GM12878 (cell line): ENCODE measurements around the gene HSD3B2. TPM values are rescaled to one million over a fixed set of nuclear protein-coding genes. Genes with fewer than 3 reads are reported as not detected.

Experiments used
- ATAC-seq: fragments of 200-7000 bp; cut with Tn5 transposase; 3 replicates; pipeline ENCODE4 v1.9.1; 2020; ENCODE audit warnings: mild to moderate bottlenecking, moderate library complexity
- BruUV-seq: library from RNA; stranded (reverse); fragments of 400-500 nt; replicated peaks from 2 replicates; lab custom pipeline; 2021; lab: Mats Ljungman, UMichigan
- CTCF ChIA-PET: fragments of 300-600 bp; sonication (Branson Sonifier 250); formaldehyde crosslinking; extraction: SDS; loops from one replicate; lab custom pipeline; 2021; ENCODE audit warnings: inconsistent platforms; lab: Yijun Ruan, JAX
- POLR2A ChIA-PET: fragments of 350-600 bp; formaldehyde crosslinking; extraction: SDS; loops from one replicate; lab custom pipeline; 2021; ENCODE audit warnings: inconsistent platforms; lab: Charles Lee
- RAD21 ChIA-PET: fragments of 300-600 bp; sonication (Branson Sonifier 250); formaldehyde crosslinking; loops from one replicate; lab custom pipeline; 2023; ENCODE audit warnings: antibody characterized with exemption; ENCODE audit not compliant: unreplicated experiment; lab: Charles Lee
- SMC1A ChIA-PET: fragments of 300-600 bp; sonication (Branson Sonifier 250); formaldehyde crosslinking; loops from one replicate; lab custom pipeline; 2023; ENCODE audit not compliant: unreplicated experiment, uncharacterized antibody; lab: Charles Lee
- DNase-seq: peaks from one replicate; pipeline ENCODE4 v3.0.0-alpha.2; 2011; ENCODE audit warnings: low read depth, low spot score
- FAIRE-seq: peaks from 3 replicates; lab custom pipeline; 2011; peaks lifted over from hg19 to GRCh38; lab: Jason Lieb, UNC
- H2AFZ ChIP-seq: 2 replicates; pipeline ENCODE4 v1.6.0; 2011; ENCODE audit warnings: low read depth, low read length, control low read depth; ENCODE audit not compliant: control insufficient read depth
- H3K27ac ChIP-seq: 2 replicates; pipeline ENCODE4 v1.5.1; 2011; ENCODE audit warnings: control low read depth; ENCODE audit not compliant: control insufficient read depth, insufficient read depth
- H3K27me3 ChIP-seq, 2 experiments: replicated peaks in 1 of 2; 2 replicates each; pipeline versions ENCODE4 v1.6.0 to v1.6.1; 2011; ENCODE audit warnings: low read length in 1 of 2; ENCODE audit not compliant: control insufficient read depth in 2 of 2, insufficient read depth in 2 of 2
- H3K36me3 ChIP-seq, 2 experiments: 2 replicates each; pipeline ENCODE4 v1.5.1; 2011; ENCODE audit warnings: low read length in 1 of 2; ENCODE audit not compliant: control insufficient read depth in 2 of 2, insufficient read depth in 2 of 2
- H3K4me1 ChIP-seq: 2 replicates; pipeline ENCODE4 v1.6.1; 2011; ENCODE audit warnings: mild to moderate bottlenecking, low read length, moderate library complexity, mixed read lengths; ENCODE audit not compliant: control insufficient read depth, insufficient read depth
- H3K4me2 ChIP-seq: 2 replicates; pipeline ENCODE4 v1.6.0; 2011; ENCODE audit warnings: control low read depth; ENCODE audit not compliant: control insufficient read depth, insufficient read depth
- H3K4me3 ChIP-seq: fragments of 200-600 bp; sonication (generic); 2 replicates; pipeline ENCODE4 v1.5.1; 2016
- H3K79me2 ChIP-seq: 2 replicates; pipeline ENCODE4 v1.6.0; 2011; ENCODE audit warnings: low read length; ENCODE audit not compliant: control insufficient read depth, insufficient read depth
- H3K9ac ChIP-seq: 2 replicates; pipeline ENCODE4 v1.8.0; 2011; ENCODE audit warnings: low read length, control low read depth, mixed read lengths; ENCODE audit not compliant: control insufficient read depth, insufficient read depth
- H3K9me3 ChIP-seq: replicated peaks from 3 replicates; pipeline ENCODE4 v1.5.1; 2011; ENCODE audit warnings: mild to moderate bottlenecking, low read length; ENCODE audit not compliant: control insufficient read depth, insufficient read depth
- H4K20me1 ChIP-seq: 2 replicates; pipeline ENCODE4 v1.6.0; 2011; ENCODE audit not compliant: control insufficient read depth, insufficient read depth
- ATF7 ChIP-seq: fragments of 450-650 bp; IDR thresholded peaks from 2 replicates; pipeline ENCODE4 v1.6.1; 2016; ENCODE audit warnings: low read depth, mild to moderate bottlenecking
- BRCA1 ChIP-seq: IDR thresholded peaks from 2 replicates; pipeline ENCODE4 v1.6.1; 2011; ENCODE audit warnings: low read depth, low read length, improper control_type of control experiment
- CREM ChIP-seq: IDR thresholded peaks from 2 replicates; pipeline ENCODE4 v1.6.1; 2014; ENCODE audit warnings: antibody characterized with exemption, low read depth
- EGR1 ChIP-seq, 2 experiments: IDR thresholded peaks; 1 replicate in 1 of 2; 2 replicates in 1 of 2; pipeline ENCODE4 v1.6.1; 2011 to 2012; ENCODE audit warnings: low read depth in 2 of 2, low read length in 2 of 2, borderline replicate concordance in 1 of 2, mild to moderate bottlenecking in 1 of 2, moderate library complexity in 1 of 2
- MTA2 ChIP-seq: fragments of 450-650 bp; IDR thresholded peaks from 2 replicates; pipeline ENCODE4 v1.6.1; 2016; ENCODE audit warnings: low read depth, mild to moderate bottlenecking, moderate library complexity
- POLR2A ChIP-seq: IDR thresholded peaks from 2 replicates; pipeline ENCODE4 v1.6.1; 2011; ENCODE audit warnings: low read depth, mild to moderate bottlenecking, low read length
- SMAD1 ChIP-seq: fragments of 450-650 bp; IDR thresholded peaks from 2 replicates; pipeline ENCODE4 v1.6.1; 2018; ENCODE audit warnings: mild to moderate bottlenecking, low read depth; ENCODE audit not compliant: partially characterized antibody
- WGBS: methylation state at CpG from one replicate; pipeline ENCODE4 v1.1.6; 2016; ENCODE audit warnings: low lambda C conversion rate; ENCODE audit not compliant: insufficient replicate concordance, insufficient coverage; ENCODE audit errors: missing lambda C conversion rate; 5-methylcytosine and 5-hydroxymethylcytosine counted together
- in situ Hi-C: fragments of 300-500 bp; cut with MboI; formaldehyde crosslinking; loops from 9 replicates; pipeline ENCODE4 v1.14.3; 2018; ENCODE audit warnings: mixed read lengths
- intact Hi-C: fragments of 100-400 bp; cut with micrococcal nuclease; formaldehyde crosslinking; loops from one replicate; pipeline ENCODE4 v1.14.2; 2022; ENCODE audit not compliant: unreplicated experiment
- polyA plus RNA-seq, 11 experiments: library from polyadenylated mRNA; depleted of rRNA in 4 of 11; unstranded in 6 of 11; stranded (reverse) in 5 of 11; fragments of >200 nt; fragmentation: Nextera tagmentation in 4 of 11; fragmentation: Illumina TruSeq in 1 of 11; extraction: Ambion mirVana in 4 of 11; extraction: Trizol in 1 of 11; gene quantifications; 1 replicate in 1 of 11; 2 replicates in 10 of 11; pipeline versions ENCODE4 v1.2.1 to v1.2.3, GENCODE V29; 2011 to 2016; ENCODE audit warnings: inconsistent platforms in 2 of 11, missing spikeins in 2 of 11, low read depth in 1 of 11
- total RNA-seq, 4 experiments: library from RNA; depleted of rRNA in 3 of 4; stranded (reverse); fragments of >200 nt in 3 of 4; fragmentation: Illumina TruSeq in 1 of 4; extraction: Trizol in 1 of 4; gene quantifications; 2 replicates each; pipeline versions ENCODE4 v1.2.1 to v1.2.3, GENCODE V29; 2013 to 2021
- TF ChIP-seq, protein P1 (sequence below): fragments of 450-650 bp; IDR thresholded peaks from 2 replicates; pipeline ENCODE4 v1.6.1; 2018; ENCODE audit warnings: mild to moderate bottlenecking, low read depth, moderate library complexity; ENCODE audit not compliant: partially characterized antibody

The HSD3B2 gene
- total and polyA plus RNA-seq, 10 of the 15 experiments (the other 5 are each of a cell fraction or from before 2014, with no cell fraction given), result 0.56 TPM; not detected in 9

DNA sequence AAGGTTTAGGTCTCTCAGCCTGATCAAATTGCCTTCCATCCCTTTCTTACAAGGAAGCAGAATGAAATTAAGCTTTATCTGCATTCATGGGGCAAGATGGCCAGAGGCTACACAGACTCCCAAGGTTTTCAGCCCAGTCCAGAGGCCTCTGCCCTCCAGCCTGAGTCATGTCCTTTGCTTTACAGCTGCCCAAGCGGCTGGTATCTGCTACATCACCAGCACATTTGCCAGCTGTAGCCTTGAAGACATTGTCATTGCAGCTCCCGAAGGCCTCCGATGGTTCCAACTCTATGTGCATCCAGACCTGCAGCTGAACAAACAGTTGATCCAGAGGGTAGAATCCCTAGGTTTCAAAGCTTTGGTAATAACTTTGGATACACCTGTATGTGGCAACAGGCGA, 30.4 kb upstream of the HSD3B2 start:
- SMC1A ChIA-PET, result interaction anchor here (1.1 kb wide), 1 partner anchor 9 kb away, joined by 3 read pairs; no protein-coding TSS in a partner anchor
- WGBS, result 68% methylated on average over 4 of the region's 4 CpGs
- CTCF ChIA-PET, result interaction anchor here (2.3 kb wide), 1 partner anchor 12 kb away, joined by 7 read pairs; no protein-coding TSS in a partner anchor
- H3K27ac ChIP-seq, result no peak overlapping the region
- H3K9me3 ChIP-seq, result no peaks in the 10 kb centered on the region
- H4K20me1 ChIP-seq, result no peaks in the 10 kb centered on the region
- H3K79me2 ChIP-seq, result no peaks in the 10 kb centered on the region
- ATAC-seq (no peak), DNase-seq (no peak)
- POLR2A ChIA-PET, result no interaction called here
- H3K9ac ChIP-seq, result no peak overlapping the region
- no peaks in the 10 kb centered on the region for H3K4me1 ChIP-seq
- H2AFZ ChIP-seq, result no peak overlapping the region
- in situ Hi-C loops, result no loop called here
- RAD21 ChIA-PET, result no interaction called here
- no peaks in the 10 kb centered on the region for H3K27me3 ChIP-seq
- TF ChIP-seq BRCA1, result no peak
- TF ChIP-seq ATF7, result no peak
- TF ChIP-seq MTA2, result no peak
- no peak for TF ChIP-seq CREM
- no peak for TF ChIP-seq POLR2A
- TF ChIP-seq, protein P1, sequence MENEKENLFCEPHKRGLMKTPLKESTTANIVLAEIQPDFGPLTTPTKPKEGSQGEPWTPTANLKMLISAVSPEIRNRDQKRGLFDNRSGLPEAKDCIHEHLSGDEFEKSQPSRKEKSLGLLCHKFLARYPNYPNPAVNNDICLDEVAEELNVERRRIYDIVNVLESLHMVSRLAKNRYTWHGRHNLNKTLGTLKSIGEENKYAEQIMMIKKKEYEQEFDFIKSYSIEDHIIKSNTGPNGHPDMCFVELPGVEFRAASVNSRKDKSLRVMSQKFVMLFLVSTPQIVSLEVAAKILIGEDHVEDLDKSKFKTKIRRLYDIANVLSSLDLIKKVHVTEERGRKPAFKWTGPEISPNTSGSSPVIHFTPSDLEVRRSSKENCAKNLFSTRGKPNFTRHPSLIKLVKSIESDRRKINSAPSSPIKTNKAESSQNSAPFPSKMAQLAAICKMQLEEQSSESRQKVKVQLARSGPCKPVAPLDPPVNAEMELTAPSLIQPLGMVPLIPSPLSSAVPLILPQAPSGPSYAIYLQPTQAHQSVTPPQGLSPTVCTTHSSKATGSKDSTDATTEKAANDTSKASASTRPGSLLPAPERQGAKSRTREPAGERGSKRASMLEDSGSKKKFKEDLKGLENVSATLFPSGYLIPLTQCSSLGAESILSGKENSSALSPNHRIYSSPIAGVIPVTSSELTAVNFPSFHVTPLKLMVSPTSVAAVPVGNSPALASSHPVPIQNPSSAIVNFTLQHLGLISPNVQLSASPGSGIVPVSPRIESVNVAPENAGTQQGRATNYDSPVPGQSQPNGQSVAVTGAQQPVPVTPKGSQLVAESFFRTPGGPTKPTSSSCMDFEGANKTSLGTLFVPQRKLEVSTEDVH, result no peak
- no peak for TF ChIP-seq EGR1 (IDR thresholded peaks at IDR 0.05; ENCODE audit: borderline replicate concordance in 1 of 2, low read depth in 2 of 2, low read length in 2 of 2)
- TF ChIP-seq SMAD1, result no peak
- TF ChIP-seq, all 136 proteins: peak for 0
- FAIRE-seq, result no peak
- no peak overlapping the region for H3K4me2 ChIP-seq
- no TSS peak for BruUV-seq
- H3K4me3 ChIP-seq, result no peak overlapping the region
- no peaks in the 10 kb centered on the region for H3K36me3 ChIP-seq
- intact Hi-C loops, result no loop called here
